Measurements from ENCODE around the gene DACH1.

Gene DACH1

GRCh38 chr13:71624653-71625600 lies 242.1 kb downstream of the DACH1 start:
- no peak for DNase-seq (ENCODE audit: low read depth)

DNA sequence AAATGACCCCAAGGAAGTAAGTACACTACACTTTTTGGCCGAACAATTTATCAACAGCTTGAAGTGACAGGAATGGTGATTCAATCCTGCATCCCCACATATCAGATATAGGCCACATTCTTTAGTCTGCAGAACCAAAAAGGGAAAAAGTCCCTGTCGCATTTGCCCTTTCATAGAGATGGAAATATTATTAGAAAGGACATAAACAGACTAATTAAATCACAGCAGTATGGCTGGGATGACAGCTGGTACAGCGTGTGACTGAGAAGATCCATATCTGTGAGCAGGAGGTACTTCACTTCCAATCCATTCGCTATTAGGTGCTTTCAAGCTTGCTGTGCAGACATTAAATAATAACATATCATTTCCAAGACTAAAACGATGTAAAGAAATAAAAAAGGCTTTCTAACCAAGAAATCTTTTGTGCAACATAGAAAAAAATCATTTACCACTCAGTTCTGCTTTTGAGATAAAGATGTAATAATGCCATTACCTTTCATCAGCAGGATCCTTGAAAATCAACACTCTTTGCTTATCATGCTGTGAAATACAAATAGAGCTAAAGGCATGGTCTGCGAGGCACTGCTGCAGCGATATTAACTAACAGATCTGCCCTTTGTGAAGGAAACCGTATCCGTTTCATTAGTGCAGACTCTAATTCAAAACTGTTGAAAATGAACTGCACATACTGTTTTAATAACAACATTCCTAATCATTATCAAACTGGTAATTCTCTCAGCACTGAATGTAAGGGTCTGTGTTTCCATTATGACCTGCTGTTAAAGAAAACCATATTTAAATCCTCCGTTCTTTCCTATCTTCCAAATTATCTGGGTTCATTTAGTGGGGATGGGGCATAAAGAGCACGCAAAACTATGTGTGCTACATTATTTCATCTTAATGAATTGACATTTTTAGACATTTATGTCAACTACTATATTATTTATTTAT lies 245.6 kb downstream of the DACH1 start:
- DNase-seq (ENCODE audit: low read depth), result no peak

GRCh38 chr13:71619096-71619495 lies 247.9 kb downstream of the DACH1 start:
- peak; percentile 47 for DNase-seq (ENCODE audit: low read depth)

DNA sequence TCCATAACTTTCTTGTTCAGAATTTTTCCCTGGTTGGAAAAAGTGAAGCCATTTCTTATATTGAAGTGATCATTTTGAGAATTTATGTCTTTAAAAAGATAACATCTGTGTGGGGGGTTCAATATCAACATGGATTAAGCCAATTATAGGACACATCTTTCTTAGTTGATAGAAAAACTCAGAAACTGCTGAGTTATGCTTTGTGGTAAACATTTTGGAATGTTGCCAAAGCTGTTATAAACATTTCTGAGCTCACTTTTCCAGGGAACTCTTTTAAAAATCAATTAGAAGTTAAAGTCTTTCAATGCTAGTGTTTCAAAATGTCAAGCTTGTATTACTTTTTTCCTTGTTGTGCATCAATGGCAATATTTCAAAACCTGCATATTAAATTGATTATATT lies 248.8 kb downstream of the DACH1 start:
- DNase-seq (ENCODE audit: low read depth), result peak; percentile 66

- peak; percentile 40 for DNase-seq (ENCODE audit: low read depth)
These were observed 249.7 kb downstream of the DACH1 start for GRCh38 chr13:71617265-71617664.

DNA sequence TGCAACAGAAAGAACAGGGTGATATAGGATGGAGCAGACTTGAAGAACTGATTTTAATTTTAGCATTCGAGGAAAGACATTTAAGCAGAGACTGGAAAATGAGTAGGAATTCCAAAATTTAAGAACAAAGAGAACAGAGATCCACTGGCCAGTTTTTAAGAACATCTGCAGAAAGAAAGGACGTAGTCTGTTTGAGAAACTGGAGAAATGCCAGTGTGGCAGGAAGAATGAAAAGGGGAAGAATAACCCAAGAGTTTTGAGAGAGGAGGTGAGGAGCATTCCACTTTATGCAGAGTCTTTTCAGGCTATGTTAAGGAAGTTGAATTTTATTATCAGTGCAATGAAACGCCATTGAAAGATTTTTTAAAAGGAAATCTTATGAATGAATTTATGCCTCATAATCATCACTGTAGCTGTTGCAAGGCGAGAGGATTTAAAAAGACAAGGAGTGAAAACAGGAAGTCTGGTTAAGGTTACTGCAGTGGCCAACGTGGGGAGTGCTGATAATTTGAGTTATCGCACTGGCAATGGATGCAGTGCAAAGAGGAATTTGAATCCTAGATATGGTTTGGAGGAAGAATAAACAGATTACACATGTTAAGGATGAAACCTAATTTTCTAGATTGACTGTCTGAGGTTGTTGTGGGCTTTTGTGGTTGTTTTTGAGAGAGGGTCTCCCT lies 253.8 kb downstream of the DACH1 start:
- no peak for DNase-seq (ENCODE audit: low read depth)

DNA sequence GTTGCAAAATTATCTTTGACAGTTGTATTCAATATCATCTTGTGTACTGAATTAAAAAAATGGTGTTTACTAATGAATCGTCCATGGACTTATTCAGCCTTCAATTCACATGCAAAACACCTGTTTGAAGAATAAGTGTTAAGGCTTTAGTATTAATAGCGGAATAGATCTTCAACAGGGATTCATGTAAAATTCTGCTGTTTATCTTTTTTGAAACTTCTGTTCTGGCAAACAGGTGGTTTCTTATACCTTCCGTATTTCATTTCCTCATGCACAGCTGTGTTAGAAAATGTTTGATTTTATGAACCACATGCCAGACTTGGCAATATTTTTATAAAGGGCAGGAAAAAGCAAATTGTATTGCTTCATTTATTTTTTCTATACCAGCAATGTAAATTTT lies 255.7 kb downstream of the DACH1 start:
- no peak for DNase-seq (ENCODE audit: low read depth)

- no peak for DNase-seq (ENCODE audit: low read depth)
These were observed 256.1 kb downstream of the DACH1 start for GRCh38 chr13:71610876-71611275.

- DNase-seq (ENCODE audit: low read depth), result no peak
These were observed 257.7 kb downstream of the DACH1 start for GRCh38 chr13:71609271-71609670.

DNA sequence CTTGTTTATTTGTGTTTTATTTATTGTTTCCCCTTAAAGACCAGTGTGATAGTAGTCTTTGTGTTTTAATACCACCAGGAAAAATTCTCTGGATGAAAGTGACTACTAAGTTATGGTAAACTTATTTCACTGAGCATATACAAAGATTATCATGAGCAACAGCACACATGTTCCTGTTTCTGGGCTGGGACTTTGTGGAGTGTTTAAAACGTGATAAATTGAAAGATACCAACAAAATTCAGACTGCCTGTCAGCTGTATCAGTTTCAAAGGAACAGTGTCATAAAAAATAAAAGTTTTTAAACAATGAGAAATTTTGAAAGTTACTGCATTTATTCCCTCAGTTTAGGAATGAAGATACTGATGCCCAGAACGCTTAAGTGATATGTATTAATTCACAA lies 259.4 kb downstream of the DACH1 start:
- DNase-seq (ENCODE audit: low read depth), result no peak

DNA sequence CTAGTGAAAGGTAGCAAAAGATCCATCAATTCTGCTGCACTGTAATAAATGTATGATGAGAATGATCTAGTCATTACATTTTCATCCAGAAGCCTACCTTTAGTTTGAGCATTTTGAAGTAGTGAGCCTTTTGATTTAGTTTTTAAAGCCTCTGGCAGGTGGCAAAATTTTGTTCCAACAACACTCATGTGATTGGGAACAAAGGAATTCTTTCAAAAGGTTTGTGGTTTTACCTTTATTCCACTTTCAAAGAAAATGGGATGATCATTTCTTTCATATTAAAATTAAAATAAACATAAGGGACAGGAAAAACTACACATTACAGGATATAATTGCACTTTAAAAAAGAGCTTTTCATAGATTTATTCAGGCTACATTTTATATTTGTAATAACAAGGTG lies 260.2 kb downstream of the DACH1 start:
- DNase-seq (ENCODE audit: low read depth), result no peak

DNA sequence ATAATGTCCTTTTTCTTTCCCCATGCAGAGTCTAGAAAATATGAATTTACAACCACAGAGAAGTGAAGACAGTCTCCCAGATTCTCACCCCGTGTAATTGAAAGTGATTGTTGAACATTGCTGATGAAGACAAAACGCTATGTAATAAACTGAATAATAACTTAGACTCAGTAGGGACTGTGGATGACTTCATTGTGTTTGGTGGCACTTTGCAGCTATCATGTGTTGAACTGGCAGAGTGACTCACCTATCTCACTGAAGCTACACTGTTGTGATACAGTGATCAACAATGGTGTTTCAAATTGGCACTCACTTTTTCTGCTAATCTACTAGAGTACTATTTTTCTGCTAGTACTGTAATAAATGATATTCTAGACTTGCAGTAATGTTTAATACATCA lies 261.3 kb downstream of the DACH1 start:
- no peak for DNase-seq (ENCODE audit: low read depth)

DNA sequence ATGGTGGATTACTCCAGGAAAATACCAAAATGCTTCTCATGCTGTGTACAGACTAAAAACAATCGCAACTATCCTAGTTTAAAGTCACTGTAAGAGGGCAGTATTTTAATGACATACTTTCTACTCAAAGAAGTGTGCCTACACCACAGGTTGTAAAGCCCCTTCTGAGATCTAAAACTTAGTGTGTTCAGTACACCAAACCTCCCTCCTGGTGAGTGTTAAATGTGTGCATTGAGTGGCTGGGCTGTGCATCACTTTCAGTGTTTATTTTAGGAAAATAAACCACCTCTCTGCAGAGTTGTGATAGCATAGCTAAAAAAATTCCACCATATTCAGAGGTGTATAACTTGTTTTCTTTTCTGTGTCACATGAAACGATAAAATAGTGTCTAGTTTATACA lies 263.7 kb downstream of the DACH1 start:
- DNase-seq (ENCODE audit: low read depth), result no peak

- no peak for DNase-seq (ENCODE audit: low read depth)
These were observed 264.7 kb downstream of the DACH1 start for GRCh38 chr13:71602344-71602743.

- DNase-seq (ENCODE audit: low read depth), result no peak
These were observed 269.9 kb downstream of the DACH1 start for GRCh38 chr13:71597150-71597549.

DNA sequence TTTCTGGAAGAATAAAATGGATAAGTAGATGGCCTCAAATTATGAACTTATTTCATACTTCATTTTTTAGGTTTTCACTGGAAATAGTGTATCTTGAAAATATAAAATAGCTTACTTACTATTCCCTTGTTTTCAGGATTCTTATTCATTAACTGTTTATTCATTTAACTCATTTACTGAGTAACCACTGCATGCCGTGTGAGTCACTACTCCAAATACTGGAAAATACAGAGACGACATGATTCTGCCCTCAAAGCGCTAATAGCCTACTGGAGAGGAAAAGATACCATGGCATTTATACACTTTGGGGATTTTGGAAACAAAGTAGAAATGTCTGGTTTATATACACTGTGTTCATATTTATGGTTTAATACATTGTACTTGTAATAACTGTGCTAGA lies 270.9 kb downstream of the DACH1 start:
- no peak for DNase-seq (ENCODE audit: low read depth)

DNA sequence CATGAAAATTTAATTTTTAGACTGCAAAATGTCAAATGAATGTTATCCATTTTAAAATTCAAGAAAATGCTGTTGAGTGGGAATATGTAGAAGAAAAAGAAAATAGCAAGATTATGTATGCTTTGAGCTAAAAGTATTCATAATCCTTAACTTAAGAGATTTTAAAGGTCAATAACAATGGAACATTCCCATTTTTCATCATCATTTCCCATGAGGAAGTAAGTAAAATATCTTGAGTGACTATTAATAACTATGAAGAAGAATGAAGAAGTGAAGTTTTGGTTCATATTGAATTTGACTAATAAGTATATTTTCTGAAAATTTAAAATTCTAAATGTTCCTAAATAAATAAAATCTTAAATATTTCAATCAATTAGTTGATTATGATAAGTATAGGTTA lies 273.4 kb downstream of the DACH1 start:
- no peak for DNase-seq (ENCODE audit: low read depth)

GRCh38 chr13:71591374-71591773 lies 275.6 kb downstream of the DACH1 start:
- no peak for DNase-seq (ENCODE audit: low read depth)

GRCh38 chr13:71590654-71591148 lies 276.3 kb downstream of the DACH1 start:
- no peak for DNase-seq (ENCODE audit: low read depth)

GRCh38 chr13:71589032-71589431 lies 278.0 kb downstream of the DACH1 start:
- no peak for DNase-seq (ENCODE audit: low read depth)

- DNase-seq (ENCODE audit: low read depth), result no peak
These were observed 279.2 kb downstream of the DACH1 start for GRCh38 chr13:71587817-71588216.

GRCh38 chr13:71587193-71587592 lies 279.8 kb downstream of the DACH1 start:
- DNase-seq (ENCODE audit: low read depth), result no peak

All from iris pigment epithelial cell (primary cell).